ENCODE measurements around the gene C11orf24.
"Not testable (repeated sequence)": the region's sequence is repeated elsewhere in the genome, so short reads cannot be mapped to it uniquely, and the experiment has no call there.

The C11orf24 gene

DNA sequence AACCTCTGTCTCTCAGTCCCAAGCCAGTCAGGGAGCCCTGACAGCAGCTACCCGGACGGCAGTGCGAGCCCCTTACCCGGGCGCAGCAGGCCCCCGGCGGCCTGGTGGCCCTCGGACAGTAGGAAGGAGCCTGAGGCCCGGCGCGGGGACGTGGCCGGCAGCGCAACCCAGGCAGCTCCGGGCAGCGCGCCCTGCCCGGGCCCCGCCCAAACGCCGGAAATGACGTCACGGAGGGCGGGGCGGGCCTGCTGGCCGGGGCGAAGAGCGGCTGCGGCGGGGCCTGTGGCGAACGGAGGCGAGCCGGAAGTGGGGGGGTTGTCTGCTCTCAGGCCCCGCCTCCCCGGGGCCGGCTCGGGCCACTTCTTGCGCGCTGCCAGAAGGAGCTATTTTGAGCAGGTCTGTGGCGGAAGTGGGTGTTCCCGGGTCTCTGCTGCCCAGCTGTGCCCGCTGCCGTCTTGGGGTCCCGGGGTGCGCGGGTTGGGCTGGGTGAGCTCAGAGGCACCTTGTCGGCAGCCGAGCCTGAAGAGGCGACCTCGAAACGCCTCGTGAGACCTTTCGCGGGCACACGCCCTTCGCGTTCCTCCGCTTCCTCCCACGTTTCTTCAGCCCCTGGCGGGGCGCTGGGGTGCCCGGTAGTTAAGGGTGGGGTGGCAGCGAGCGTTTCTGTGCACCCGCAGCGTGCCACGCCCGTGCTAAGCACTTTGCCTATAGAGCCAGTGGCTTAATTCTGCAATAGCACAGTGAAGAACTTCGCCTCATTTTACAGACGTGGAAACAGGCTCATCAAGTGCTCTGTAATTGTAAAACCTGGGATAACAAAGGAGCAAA, at the start of gene C11orf24:
C11orf24 (minus strand) TSS at position 193 of the 828 bp plus-strand sequence. CDS start 8,206 bp downstream, outside the sequence.
- DNase-seq, result peak; percentile 89

DNA sequence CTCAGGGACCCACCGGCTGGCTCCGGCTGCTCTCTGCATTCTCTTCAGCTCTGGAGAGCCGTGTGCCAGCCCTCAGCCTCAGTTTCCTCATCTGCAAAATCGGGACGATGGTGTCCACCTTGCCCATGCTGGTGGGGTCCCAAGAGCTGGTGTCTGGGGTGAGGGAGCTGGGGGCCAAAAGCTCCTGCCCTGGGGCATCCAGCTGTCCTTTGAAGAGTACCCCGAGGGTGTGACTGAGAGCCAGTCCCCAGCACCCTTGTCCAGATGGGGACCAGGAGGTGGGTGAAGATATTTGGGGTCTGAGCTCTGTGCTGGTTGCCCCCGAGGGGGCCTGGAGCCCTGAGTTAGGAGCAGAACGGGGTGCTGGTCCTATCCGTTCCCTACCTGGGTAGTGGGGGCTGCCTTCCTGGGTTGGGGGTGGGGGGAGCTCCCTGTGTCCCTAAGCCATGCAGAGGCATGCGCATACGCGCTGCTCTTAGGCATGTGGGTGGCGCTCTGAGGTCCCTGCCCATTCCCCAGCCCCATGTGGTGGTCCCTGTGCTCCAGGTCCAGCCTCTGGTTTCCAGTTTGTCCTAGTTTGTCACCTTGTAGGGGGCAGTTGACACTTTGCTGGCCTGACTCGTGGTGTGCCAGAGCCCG, 45.5 kb upstream of the C11orf24 start:
- DNase-seq, result no peak

DNA sequence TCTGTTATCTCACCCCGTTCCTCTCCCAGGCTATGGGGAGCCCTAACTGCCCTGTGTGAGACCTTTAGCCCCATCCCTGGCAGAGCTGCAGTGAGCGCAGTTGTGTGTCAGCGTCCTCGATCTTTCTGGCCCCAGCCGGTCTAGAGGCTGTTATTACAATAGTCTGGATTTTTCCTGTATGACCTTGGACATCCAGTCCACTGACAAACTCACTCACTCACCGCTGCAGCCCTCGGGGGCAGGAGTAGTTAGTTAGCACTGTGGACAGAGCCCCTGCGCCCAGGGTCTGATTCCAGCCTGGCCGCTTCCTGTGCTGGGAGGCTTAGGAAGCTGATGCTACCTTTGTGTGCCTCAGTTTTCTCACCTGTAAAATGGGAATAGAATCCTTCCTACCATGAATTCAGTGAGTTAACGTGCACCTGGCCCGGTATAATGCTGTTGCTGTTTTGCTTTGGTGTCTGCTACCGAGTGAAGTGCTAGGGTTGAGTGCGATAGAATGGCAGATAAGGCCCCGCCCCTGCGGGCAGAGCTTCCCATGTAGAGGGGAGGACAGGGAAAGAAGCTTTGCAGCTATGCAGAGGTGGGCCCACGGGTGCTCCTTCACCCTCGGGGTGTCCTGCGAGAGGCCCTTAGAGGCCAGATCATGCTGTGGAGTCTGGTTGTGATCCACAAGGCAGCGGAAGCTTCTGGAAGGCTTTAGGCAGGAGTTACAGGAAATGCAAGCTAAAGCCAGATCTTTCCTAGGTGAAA, 43.6 kb upstream of the C11orf24 start:
- DNase-seq, result no peak

DNA sequence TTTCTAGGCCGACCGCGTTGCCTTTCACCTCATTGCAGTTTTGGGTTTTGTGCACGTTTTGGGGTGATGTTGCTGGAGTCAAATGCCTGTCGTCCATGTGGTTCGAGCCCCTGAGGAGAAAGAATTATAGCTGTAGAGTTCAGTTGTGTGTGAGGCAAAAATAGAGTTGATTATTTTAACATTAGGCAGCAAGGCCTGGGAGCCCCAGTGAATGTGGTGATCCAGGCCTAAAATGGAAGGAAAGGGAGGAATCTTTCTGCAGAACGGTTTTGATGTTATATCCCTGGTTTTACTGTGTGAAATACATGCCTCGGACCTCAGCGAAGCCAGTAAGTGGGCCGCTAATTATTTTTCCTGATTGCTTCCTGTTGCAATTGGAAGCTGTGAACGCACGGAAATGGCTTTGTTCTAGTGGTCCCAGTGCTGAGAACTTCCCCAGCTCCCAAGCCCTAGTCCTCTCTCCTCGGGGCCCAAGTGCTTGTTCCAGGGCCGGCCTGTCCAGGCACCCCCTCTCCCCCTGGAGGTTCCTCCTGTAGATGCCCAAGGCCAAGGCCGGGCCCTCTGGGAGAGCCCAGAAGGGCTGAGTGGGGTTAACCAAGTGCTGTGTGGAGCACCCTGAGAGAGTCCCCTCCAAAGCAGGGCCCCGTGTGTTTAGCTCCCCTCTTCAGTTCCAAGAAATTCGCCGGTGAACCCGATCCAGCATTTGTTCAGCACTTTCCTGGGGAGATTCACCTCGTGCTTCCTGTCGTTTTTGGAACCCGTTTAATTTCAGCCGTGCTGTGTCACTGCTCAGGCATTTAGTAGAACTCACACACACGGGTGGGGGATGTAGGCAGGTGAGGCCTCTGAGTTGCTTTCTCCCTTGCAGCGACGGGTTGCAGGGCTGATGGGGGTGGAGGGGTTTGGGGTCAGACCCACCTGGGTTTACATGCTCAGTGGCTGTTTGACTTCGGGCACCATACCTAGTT, 42.7 kb upstream of the C11orf24 start:
- DNase-seq, result peak; percentile 33

DNA sequence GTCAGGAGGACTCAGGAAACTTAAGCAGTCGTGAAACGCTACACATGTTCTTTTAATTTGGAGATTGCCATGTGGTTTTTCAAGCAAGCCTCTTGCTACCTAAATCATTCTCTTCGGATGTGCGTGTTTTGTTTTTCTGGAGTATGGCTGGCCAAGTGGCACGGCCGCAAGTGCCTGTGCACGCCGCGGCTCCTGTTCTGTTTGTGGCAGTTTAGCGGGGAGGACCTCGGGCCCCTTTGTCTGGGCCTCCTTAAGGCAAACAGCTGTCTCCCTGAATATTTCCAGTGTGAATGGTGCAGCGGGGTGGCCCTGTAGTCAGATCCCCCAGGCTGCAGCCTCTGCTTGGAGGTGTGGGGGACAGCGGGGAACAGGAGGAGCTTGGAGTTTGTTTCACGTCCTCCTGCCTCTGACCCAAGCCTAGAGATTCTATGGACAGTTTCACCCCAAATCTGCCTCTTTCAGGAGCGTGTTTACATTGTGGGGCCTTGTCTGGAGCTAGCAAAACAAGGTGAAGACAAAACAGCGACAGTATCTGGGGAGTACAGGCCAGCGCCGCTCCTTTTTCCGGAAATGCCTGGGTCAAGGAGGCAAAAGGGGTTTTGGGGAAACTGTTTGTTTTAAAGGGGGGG, 41.9 kb upstream of the C11orf24 start:
- no peak for DNase-seq

DNA sequence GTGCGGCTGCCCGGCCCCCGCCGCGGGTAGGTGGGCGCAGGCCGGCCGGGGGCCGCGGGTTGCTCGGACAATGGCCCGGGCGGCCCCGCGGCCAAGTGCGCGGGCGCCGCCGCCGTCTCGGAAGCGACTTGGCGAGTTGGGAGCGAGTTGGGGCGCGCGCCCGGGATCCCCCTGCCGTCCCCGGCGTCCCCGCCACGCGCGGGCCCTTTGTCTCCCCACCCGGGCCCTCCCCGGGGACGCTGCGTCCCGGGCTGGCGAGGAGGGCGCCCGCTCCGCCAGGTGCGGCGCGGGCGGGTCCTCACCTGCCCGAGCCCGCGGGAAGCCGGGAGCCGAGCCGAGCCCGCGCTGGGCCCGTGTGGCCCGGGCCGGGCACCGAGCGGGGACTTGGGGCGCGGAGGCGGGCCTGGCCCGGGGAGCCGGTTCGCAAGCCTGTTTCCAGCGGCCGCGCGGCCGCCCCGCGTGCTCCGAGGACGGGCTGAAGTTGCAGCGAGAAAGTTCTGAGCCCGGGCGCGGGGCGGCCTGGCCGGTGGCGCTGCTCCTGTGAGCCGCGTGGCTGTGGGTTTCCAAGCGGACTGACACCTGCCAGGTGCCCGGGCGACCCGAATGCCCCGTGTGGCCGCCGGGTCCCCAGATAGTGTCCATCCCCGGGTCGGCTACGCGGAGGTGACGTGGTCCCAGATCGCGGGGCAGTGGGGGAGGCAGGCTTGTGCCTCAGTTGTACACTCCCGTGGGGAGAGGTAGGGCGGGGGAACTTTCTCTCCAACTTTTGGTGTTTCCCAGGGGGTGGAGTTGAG, 41.2 kb upstream of the C11orf24 start:
- no peak for DNase-seq

DNA sequence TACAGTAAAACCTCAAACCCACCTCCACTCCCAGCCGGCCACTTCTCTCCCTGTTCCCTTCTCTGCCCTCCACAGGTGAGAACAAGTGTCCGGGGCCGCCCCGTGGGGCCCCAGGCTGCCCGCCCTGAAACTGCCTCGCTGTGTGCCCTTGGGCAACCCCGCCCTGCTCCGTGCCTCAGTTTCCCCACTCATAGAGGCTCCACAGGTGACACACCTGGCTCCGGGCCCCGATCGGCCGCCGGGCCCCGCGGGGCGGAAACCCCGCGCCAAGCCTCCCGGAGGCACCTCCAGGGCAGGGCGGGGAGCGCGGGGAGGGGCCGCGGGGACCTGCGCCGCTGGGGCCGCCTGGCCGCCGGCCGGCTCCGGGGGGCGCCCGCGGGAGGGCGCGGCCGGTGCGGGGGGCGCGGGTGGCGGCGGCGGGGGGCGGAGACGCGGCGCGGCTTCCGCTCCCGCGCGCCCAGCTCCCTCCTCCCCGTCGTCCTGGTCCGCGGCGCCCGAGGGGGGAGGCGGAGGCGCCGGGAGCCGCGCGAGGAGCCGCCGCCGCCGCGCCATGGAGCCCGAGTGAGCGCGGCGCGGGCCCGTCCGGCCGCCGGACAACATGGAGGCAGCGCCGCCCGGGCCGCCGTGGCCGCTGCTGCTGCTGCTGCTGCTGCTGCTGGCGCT, 40.5 kb upstream of the C11orf24 start, which contains the start of gene LRP5:
LRP5 (plus strand) TSS at position 475 of the 663 bp plus-strand sequence; CDS start at position 599, 124 bp downstream.
- no peak for DNase-seq

DNA sequence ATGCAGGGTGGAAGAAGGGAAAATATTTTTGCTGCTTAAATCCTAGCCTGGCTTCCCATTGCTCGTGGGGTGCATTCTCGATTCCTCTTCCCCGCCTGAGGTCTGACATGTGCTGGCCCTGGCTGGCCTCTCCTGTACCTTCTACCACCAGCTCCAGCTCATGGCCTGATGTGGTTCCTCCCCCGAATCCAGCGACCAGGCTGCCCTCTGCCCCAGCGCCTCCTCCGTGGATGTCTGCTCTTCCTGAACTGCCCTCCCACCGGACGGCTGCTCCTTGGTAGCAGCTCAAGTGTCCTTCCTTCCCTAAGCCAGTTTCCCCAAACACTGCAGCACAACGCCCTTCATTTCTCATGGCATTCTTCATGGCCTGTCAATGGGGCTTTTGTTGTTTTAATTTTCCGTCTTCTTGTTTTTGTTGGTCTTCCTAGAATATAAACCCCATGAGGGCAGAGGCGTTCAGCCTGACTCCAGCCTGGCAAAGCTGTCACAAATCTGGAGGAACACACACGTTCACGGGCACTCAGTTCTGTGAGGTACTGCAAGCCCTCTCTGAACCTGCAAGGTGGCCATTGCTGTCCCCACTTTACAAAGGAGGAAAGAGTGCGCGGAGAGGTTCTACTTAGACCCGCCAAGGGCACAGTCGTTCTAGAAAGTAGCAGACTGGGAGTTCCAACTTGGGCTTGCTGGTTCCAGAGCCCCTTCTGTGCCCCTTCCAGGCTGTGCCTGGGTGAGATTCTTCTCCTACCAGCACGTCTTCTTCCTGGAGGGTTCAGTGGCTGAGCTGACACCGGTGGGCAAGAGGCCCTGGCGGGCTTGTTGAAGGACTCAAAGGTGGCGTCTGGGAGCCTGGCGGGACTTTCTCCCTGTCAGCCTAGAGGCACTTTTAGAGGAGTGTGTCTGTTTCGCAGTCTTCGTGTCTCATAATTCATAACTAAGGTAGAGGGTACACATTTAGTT, 39.7 kb upstream of the C11orf24 start:
- DNase-seq, result no peak

DNA sequence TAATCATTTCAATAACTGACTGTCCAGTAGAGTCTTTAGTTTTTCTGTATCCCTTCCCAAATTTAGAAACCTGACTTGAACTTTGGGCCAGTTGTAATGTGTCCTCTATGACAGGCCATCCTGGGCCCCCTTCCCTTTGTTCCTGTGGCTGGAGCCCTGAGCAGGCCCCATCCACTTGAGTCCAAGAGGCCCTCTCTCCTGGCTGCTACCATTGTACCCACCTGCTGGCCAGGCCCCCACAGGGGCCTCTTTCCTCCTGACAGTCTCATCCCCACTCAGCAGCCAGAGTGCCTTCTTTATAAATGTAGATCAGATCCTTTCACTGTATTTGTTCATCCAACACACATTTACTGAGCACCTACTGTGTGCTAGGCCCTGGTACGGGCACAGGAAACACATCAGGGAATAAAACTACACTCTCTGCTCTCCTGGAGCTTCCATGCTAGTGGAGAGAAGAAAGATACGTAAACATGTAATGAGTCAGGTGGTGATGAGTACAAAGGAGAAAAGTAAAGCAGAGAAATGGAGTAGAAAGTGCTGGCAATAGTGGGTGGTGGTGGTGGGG, 37.9 kb upstream of the C11orf24 start:
- no peak for DNase-seq

DNA sequence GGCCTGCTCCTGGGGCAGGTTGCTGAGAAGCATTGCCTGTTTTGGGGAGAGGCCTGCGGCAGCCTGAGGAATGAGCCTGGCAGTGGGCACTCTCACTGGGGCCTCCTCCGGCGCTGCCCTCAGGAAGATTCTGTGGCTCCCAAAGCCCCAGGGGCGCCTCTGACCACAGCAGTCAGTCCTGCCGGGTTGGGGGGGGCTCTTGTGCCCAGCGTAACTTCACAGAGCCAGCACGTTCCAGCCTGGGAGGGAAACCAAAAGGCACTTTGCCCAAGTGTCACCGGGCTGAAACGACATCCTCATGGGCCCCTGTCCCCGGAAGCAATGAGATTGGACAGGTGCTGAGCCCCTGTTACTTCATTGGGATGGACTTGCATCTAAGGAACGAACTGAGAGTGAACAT, 36.3 kb upstream of the C11orf24 start:
- DNase-seq, result no peak

DNA sequence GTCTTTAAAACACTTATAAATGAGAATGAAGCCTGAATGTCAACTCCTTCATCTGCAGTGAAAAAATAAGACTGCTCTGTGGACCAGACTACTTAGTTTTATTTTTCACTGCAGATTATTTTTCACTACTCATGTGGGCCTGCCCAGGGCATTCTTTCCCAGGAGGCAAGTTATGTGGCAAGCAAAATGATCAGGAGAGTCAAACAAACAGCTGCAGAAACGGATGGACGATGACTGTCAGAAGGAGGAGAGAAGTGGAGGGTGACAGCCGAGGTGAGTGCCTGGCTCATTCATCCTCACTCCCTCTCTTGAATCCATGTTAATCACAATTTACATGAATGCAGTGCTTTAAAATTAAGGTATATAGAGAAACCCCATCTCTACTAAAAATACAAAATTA, 34.9 kb upstream of the C11orf24 start:
- no peak for DNase-seq

DNA sequence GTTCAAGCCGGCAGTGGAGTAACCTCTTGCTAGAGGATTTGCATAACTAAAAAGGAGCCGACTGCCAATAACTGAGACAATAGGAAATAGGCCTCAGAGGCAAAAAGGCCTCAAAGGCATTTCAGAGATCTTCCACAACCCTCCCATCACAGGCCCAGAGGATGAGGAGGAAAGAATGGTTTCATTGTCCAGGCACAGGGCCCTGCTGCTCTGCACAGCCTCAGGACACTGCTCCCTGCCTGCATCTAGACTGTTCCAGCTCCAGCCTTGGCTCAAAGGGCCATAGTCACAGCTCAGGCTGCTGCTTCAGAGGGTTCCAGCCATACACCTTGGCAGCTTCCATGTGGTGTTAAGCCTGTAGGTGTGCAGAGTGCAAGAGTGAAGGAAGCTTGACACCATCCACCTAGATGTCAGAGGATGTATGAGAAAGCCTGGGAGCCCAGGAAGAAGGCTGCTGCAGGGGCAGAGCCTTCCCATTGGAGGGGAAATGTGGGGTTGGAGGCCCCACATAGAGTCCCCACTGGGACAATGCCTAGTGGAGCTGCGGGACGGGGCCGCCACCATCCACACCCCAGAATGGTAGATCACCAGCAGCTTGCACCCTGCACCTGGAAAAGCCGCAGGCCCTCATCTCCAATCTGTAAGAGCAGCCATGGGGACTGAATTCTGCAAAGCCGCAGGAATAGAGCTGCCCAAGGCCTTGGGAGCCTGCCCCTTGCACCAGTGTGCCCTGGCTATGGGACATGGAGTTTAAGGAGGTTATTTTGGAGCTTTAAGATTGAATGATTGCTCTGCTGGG, 32.4 kb upstream of the C11orf24 start:
- no peak for DNase-seq

DNA sequence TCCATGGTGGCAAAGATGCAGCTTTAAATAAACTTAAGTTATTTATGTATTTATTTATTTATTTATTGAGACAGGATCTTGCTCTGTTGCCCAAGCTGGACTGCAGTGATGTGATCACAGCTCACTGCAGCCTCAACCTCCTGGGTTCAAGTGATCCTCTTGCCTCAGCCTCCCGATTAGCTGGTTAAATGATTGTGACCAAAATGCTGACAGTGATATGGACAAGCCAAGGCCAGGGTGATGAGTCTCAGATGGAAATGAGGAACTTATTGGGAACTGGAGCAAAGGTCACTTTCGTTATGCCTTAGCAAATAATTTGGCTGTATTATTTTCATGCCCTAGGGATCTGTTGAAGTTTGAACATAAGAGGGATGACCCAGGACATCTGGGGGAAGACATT, 31.3 kb upstream of the C11orf24 start:
- no peak for DNase-seq

DNA sequence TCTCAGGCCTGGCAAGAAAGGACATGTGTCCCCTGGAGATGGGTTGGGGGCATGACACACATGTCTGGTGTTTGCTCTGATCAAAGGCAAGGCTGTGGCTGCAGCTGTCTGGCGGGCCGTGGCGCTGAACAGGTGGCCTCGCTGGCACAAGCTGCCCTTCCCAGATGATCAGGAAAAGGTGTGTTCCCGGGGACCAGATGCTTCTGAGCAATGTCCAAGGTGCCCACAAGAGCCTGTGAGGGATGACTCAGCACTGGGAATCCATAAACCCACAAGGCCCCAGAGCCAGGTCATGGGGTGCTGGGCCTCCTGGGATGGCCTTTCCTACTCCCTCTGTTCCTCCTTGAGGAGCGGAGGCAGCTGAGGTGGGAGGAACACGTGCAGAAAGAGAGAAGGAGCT, 30.9 kb upstream of the C11orf24 start:
- no peak for DNase-seq

DNA sequence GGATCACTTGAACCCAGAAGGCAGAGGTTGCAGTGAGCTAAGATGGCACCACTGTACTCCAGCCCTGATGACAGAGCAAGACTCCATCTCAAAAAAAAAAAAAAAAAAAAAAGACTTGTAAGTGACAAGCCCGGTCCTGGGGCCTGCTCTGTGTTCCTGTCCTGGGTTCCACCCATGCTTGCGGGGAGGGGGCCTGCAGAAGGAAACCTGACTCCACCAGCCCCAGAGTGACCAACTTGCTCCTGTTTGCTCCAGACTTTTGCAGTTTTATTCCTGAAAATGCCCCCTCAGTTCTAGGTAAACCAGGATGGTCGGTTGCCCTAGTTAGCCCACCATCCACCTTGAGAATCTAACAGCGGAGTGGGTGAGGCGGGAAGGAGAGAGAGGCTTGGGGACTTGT, 30.5 kb upstream of the C11orf24 start:
- DNase-seq, result no peak

DNA sequence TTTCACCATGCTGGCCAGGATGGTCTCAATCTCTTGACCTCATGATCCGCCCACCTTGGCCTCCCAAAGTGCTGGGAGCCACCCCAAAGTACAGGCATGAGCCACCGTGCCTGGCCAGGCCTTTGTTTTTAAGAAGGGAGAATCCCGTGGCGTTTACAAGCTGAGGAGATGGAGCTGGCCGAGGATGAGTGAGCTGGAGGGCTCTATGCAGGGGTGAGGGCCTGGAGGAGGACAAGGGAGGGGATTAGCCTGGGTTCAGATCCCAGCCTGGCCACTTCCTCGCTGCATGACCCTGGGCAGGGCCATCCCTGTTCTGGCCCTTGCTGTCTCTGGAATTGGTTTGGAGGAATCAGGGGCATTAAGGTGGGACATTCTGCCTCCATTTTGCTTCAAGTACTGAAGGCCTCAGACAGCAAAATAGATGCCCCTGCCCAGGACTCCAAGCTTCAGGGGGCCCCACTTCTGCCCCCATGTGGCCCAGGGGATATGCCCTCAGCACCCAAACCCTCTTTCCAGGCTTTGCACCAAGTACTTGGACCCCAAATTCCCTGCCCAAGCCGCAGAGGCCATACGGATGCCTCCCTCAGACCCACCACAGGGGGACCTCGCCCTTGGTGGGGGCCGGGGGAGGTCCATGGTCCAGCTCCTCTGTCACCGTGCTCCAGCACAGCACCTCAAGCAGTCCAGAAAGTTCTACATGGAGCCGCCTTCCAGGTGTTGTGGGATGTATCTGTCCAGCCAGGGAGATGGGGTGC, 28.5 kb upstream of the C11orf24 start:
- no peak for DNase-seq

DNA sequence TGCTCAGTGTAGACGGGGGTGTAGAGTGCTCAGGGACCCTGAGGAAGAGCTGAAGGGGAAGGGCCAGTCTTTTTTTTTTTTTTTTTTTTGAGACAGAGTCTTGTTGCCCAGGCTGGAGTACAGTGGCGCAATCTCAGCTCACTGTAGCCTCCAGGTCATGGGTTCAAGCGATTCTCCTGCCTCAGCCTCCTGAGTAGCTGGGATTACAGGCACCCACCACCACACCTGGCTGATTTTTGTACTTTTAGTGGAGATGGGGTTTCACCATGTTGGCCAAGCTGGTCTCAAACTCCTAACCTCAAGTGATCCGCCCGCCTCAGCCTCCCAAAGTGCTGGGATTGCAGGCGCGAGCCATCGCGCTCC, 27.7 kb upstream of the C11orf24 start:
- not testable (repeated sequence) for DNase-seq
